Measurements from ENCODE around the gene RPS8. TPM values are rescaled to one million over a fixed set of nuclear protein-coding genes. Genes with fewer than 3 reads are reported as not detected.

RPS8 gene
- total RNA-seq (100 to 1,000 TPM; 474 to 891 TPM), polyA plus RNA-seq (100 to 1,000 TPM; 258 to 676 TPM)

DNA sequence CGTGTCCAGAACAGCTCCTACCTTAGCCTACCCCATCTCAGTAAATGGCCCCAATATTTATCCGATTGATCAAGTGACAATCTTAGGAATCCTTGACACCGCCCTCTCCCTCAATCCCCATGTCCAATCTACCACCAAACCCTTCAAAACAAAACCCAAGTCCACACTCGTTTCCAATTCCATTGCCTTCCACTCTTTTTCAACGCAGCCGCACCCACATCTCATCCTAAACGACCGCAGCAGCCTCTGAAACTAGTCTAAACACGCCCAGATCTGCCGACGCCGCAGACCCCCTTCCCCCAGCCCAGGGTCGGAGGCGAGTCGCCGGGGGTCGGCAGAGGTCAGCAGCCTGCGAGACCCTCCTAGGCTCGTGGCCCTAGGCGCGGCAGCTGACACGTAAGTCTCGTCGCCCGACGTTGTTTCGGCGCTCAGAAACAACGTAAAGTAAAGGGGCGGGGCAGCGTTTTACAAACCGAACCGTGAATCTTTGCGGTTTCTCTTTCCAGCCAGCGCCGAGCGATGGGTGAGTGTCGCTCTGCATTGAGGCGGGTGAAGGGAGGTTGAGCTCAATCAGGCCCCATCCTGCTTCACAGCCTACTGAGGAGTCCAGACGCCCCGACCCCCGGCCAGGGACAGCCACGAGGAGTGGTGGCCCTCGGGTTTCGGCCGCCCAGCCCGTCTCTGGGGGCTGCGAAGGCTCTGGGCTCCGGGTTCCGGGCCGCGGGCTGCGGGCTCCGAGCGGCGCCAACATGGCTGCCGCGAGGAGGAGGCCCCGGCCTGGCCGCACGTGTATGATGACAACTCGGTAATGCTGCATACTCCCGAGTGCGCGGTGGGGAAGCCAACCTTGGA is at the start of gene RPS8:
Gene RPS8 (plus strand): TSS at position 463 of the 852 bp plus-strand sequence. CDS start 57 bp downstream, at position 520.
- Histone ChIP-seq H3K27me3 (ENCODE audit: control insufficient read depth in 4 of 4, insufficient read depth in 4 of 4, low read length in 3 of 4) (no peaks in the 10 kb centered on the region), H3K9me3 (ENCODE audit: control insufficient read depth in 4 of 4, low read length in 3 of 4) (no peaks in the 10 kb centered on the region), H3K9ac (ENCODE audit: low read depth in 1 of 2, low read length in 2 of 2) (peak within 1 kb of the TSS; percentile 96 to 99), H3K4me1 (ENCODE audit: control insufficient read depth in 4 of 4, insufficient read depth in 4 of 4, low read length in 3 of 4) (peaks cover 0 to 17% (median 8%) of the 10 kb centered on the region in 4 donors), H3K27ac (ENCODE audit: low read depth in 1 of 2, low read length in 2 of 2) (peak within 1 kb of the TSS; percentile 92 to 99), H3K4me3 (ENCODE audit: low read depth in 1 of 3, low read length in 3 of 3) (peak within 1 kb of the TSS; percentile 75 to 97 (median 96)), H3K36me3 (ENCODE audit: control insufficient read depth in 4 of 4, insufficient read depth in 3 of 4, low read depth in 1 of 4, low read length in 3 of 4) (peaks cover 5 to 26% (median 16%) of the 10 kb centered on the region in 4 donors)
- peak; percentile 57 to 65 for TF ChIP-seq RXRA (IDR thresholded peaks at IDR 0.05)
- TF ChIP-seq HNF4A (conservative IDR thresholded peaks at IDR 0.05): no peak
- peak; percentile 77 for TF ChIP-seq NR2F2 (IDR thresholded peaks at IDR 0.05)
- TF ChIP-seq, protein P1, sequence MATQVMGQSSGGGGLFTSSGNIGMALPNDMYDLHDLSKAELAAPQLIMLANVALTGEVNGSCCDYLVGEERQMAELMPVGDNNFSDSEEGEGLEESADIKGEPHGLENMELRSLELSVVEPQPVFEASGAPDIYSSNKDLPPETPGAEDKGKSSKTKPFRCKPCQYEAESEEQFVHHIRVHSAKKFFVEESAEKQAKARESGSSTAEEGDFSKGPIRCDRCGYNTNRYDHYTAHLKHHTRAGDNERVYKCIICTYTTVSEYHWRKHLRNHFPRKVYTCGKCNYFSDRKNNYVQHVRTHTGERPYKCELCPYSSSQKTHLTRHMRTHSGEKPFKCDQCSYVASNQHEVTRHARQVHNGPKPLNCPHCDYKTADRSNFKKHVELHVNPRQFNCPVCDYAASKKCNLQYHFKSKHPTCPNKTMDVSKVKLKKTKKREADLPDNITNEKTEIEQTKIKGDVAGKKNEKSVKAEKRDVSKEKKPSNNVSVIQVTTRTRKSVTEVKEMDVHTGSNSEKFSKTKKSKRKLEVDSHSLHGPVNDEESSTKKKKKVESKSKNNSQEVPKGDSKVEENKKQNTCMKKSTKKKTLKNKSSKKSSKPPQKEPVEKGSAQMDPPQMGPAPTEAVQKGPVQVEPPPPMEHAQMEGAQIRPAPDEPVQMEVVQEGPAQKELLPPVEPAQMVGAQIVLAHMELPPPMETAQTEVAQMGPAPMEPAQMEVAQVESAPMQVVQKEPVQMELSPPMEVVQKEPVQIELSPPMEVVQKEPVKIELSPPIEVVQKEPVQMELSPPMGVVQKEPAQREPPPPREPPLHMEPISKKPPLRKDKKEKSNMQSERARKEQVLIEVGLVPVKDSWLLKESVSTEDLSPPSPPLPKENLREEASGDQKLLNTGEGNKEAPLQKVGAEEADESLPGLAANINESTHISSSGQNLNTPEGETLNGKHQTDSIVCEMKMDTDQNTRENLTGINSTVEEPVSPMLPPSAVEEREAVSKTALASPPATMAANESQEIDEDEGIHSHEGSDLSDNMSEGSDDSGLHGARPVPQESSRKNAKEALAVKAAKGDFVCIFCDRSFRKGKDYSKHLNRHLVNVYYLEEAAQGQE (IDR thresholded peaks at IDR 0.05): peak; percentile 91
- no peak for TF ChIP-seq FOXA2 (IDR thresholded peaks at IDR 0.05)
- TF ChIP-seq, protein P2, sequence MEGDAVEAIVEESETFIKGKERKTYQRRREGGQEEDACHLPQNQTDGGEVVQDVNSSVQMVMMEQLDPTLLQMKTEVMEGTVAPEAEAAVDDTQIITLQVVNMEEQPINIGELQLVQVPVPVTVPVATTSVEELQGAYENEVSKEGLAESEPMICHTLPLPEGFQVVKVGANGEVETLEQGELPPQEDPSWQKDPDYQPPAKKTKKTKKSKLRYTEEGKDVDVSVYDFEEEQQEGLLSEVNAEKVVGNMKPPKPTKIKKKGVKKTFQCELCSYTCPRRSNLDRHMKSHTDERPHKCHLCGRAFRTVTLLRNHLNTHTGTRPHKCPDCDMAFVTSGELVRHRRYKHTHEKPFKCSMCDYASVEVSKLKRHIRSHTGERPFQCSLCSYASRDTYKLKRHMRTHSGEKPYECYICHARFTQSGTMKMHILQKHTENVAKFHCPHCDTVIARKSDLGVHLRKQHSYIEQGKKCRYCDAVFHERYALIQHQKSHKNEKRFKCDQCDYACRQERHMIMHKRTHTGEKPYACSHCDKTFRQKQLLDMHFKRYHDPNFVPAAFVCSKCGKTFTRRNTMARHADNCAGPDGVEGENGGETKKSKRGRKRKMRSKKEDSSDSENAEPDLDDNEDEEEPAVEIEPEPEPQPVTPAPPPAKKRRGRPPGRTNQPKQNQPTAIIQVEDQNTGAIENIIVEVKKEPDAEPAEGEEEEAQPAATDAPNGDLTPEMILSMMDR (IDR thresholded peaks at IDR 0.05; ENCODE audit: low read depth, low read length, missing input control): no peak
- no peak for TF ChIP-seq EGR1 (IDR thresholded peaks at IDR 0.05; ENCODE audit: low read depth in 2 of 2)
- peak; percentile 75 for TF ChIP-seq SP1 (IDR thresholded peaks at IDR 0.05)
- TF ChIP-seq RAD21 (IDR thresholded peaks at IDR 0.05): peak in 1 of 2 donors; percentile 32
- TF ChIP-seq, protein P3, sequence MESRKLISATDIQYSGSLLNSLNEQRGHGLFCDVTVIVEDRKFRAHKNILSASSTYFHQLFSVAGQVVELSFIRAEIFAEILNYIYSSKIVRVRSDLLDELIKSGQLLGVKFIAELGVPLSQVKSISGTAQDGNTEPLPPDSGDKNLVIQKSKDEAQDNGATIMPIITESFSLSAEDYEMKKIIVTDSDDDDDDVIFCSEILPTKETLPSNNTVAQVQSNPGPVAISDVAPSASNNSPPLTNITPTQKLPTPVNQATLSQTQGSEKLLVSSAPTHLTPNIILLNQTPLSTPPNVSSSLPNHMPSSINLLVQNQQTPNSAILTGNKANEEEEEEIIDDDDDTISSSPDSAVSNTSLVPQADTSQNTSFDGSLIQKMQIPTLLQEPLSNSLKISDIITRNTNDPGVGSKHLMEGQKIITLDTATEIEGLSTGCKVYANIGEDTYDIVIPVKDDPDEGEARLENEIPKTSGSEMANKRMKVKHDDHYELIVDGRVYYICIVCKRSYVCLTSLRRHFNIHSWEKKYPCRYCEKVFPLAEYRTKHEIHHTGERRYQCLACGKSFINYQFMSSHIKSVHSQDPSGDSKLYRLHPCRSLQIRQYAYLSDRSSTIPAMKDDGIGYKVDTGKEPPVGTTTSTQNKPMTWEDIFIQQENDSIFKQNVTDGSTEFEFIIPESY (IDR thresholded peaks at IDR 0.05): peak; percentile 94
- no peak for TF ChIP-seq HNF4G (IDR thresholded peaks at IDR 0.05)
- TF ChIP-seq, protein P4, sequence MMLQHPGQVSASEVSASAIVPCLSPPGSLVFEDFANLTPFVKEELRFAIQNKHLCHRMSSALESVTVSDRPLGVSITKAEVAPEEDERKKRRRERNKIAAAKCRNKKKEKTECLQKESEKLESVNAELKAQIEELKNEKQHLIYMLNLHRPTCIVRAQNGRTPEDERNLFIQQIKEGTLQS (IDR thresholded peaks at IDR 0.05): no peak
- peak in 1 of 2 donors; percentile 31 for TF ChIP-seq JUND (IDR thresholded peaks at IDR 0.05)
- TF ChIP-seq GABPA (IDR thresholded peaks at IDR 0.05 in 1 of 2, conservative IDR thresholded peaks at IDR 0.05 in 1 of 2): peak in 1 of 2 donors; percentile 60
- no peak for TF ChIP-seq FOXA1 (IDR thresholded peaks at IDR 0.05)
- peak; percentile 92 for TF ChIP-seq YY1 (IDR thresholded peaks at IDR 0.05)
- peak; percentile 97 for TF ChIP-seq TAF1 (conservative IDR thresholded peaks at IDR 0.05)
- TF ChIP-seq, protein P5, sequence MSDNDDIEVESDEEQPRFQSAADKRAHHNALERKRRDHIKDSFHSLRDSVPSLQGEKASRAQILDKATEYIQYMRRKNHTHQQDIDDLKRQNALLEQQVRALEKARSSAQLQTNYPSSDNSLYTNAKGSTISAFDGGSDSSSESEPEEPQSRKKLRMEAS (IDR thresholded peaks at IDR 0.05): peak; percentile 76
- under 1% methylated on average over 65 of the region's 65 CpGs for WGBS
- DNase-seq (ENCODE audit: low spot score): peak; percentile 91
